Measurements from ENCODE around the gene GARIN5A.

GARIN5A gene

GRCh38 chr19:50516964-50517703 is 40.5 kb upstream of the GARIN5A start:
- H3K27ac ChIP-seq = no peak overlapping the region
- TF ChIP-seq ZFX (IDR thresholded peaks at IDR 0.05; ENCODE audit: borderline replicate concordance) (no peak), CTCF (IDR thresholded peaks at IDR 0.05) (no peak)

GRCh38 chr19:50516456-50516855 is 39.8 kb upstream of the GARIN5A start:
- no peak overlapping the region for H3K27ac ChIP-seq
- TF ChIP-seq CTCF (IDR thresholded peaks at IDR 0.05) (no peak), ZFX (IDR thresholded peaks at IDR 0.05; ENCODE audit: borderline replicate concordance) (no peak)

GRCh38 chr19:50515168-50515561 is 38.5 kb upstream of the GARIN5A start:
- no peak for TF ChIP-seq CTCF (IDR thresholded peaks at IDR 0.05)
- no peak for TF ChIP-seq ZFX (IDR thresholded peaks at IDR 0.05; ENCODE audit: borderline replicate concordance)

GRCh38 chr19:50514346-50515167 is 37.9 kb upstream of the GARIN5A start:
- H3K27ac ChIP-seq = no peak overlapping the region
- TF ChIP-seq ZFX (IDR thresholded peaks at IDR 0.05; ENCODE audit: borderline replicate concordance) (no peak), CTCF (IDR thresholded peaks at IDR 0.05) (no peak)

More at GRCh38 chr19:50515168-50515561, 38.5 kb upstream of the GARIN5A start:
- H3K27ac ChIP-seq = no peak overlapping the region

GRCh38 chr19:50513746-50514345 is 37.2 kb upstream of the GARIN5A start, which contains the start of gene ASPDH:
Gene ASPDH (minus strand): TSS chr19:50513913. CDS start chr19:50513823, 90 bp downstream.
- no peak for TF ChIP-seq ZFX (IDR thresholded peaks at IDR 0.05; ENCODE audit: borderline replicate concordance)
- no peak for TF ChIP-seq CTCF (IDR thresholded peaks at IDR 0.05)
- no peak within 1 kb of the TSS for H3K27ac ChIP-seq

- no peak for TF ChIP-seq CTCF (IDR thresholded peaks at IDR 0.05)
- no peak for TF ChIP-seq ZFX (IDR thresholded peaks at IDR 0.05; ENCODE audit: borderline replicate concordance)
- H3K27ac ChIP-seq = no peak overlapping the region
These were observed 36.5 kb upstream of the GARIN5A start for GRCh38 chr19:50512999-50513745.
